Peyer's patch (tissue), 4 donors: Measurements from ENCODE around the gene SDF4. TPM values are rescaled to one million over a fixed set of nuclear protein-coding genes. Genes with fewer than 3 reads are reported as not detected.
"Not testable (repeated sequence)": the region's sequence is repeated elsewhere in the genome, so short reads cannot be mapped to it uniquely, and the experiment has no call there.

ENCODE experiments used
- DNase-seq, 3 donors: peaks; one replicate each; pipeline ENCODE4 v3.0.0-alpha.2; 2017 to 2019
- H3K27ac ChIP-seq, 4 donors: fragments of 200-600 bp; sonication (generic); one replicate each; pipeline ENCODE4 v1.5.1; 2016 to 2019
- H3K27me3 ChIP-seq, 2 donors: fragments of 200-600 bp; sonication (generic); one replicate each; pipeline ENCODE4 v1.5.1; 2019
- H3K36me3 ChIP-seq, 3 donors: fragments of 200-600 bp; sonication (generic); one replicate each; pipeline ENCODE4 v1.5.1; 2016 to 2019
- H3K4me1 ChIP-seq, 4 donors: fragments of 200-600 bp; sonication (generic); one replicate each; pipeline ENCODE4 v1.5.1; 2016 to 2019
- H3K4me3 ChIP-seq, 4 donors: fragments of 200-600 bp; sonication (generic); 1 replicate in 3 of 4; 2 replicates in 1 of 4; pipeline ENCODE4 v1.5.1; 2016 to 2019; ENCODE audit warnings: mild to moderate bottlenecking in 1 of 4
- H3K9me3 ChIP-seq, 4 donors: fragments of 200-600 bp; sonication (generic); one replicate each; pipeline ENCODE4 v1.5.1; 2016 to 2019; ENCODE audit warnings: mild to moderate bottlenecking in 1 of 4
- POLR2A ChIP-seq, 2 donors: fragments of 450-650 bp; IDR thresholded peaks; one replicate each; pipeline ENCODE4 v1.5.1; 2017; ENCODE audit warnings: antibody characterized with exemption in 2 of 2, mild to moderate bottlenecking in 2 of 2, moderate library complexity in 2 of 2
- total RNA-seq, 4 donors: library from RNA; depleted of rRNA; stranded (reverse); fragments of >200 nt; gene quantifications; one replicate each; pipeline ENCODE4 v1.1.0, GENCODE V29; 2016
- TF ChIP-seq, protein P1 (sequence below), 6 experiments: fragments of 450-650 bp in 4 of 6; fragments of 200-600 bp in 2 of 6; sonication (generic) in 1 of 6; IDR thresholded peaks; one replicate each; pipeline ENCODE4 v1.5.1; 2017 to 2019; ENCODE audit warnings: antibody characterized with exemption in 6 of 6, mild to moderate bottlenecking in 3 of 6, moderate library complexity in 1 of 6

The SDF4 gene
- total RNA-seq, 4 donors from 2014 or later = 88.3 to 280 (median 177) TPM

DNA sequence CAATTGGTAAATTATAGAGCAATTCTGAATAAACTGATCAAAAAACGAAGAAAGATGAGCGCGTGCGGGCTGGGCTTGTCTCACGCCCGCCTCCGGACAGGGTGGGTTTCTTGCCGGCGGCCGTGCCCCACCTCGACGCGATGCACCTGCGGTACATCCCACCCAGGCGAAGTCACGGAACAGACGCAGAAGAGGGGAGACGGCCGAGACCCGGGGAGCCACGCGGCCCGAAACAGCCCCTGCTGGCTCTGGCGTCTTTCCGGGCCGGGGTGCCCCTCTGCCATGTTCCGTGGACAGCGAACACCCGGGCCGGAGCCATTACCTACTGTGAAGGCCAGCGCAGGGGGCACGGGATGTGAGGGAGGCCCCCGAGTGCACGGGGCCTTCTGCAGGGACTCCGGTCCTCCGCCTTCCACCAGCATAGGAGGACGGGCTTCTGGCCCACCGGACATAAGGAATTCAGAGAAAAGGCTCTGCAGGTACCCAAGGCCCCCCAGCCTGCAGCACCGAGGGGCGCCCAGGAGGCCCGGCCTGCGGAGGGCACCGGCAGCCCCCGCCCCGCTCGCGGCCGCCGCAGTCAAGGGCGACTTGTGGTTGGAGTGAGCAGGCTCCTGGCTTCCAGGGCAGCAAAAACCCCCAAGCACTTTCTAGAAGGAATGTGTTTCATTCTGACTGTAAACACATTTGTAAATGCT lies 22.3 kb upstream of the SDF4 start:
- H3K27me3 ChIP-seq = no peaks in the 10 kb centered on the region
- H3K36me3 ChIP-seq = peaks cover 0 to 54% (median 0%) of the 10 kb centered on the region in 3 donors
- peaks cover 0 to 11% (median 5%) of the 10 kb centered on the region in 4 donors for H3K4me1 ChIP-seq
- H3K27ac ChIP-seq = no peak overlapping the region
- no peaks in the 10 kb centered on the region for H3K9me3 ChIP-seq
- H3K4me3 ChIP-seq = no peak overlapping the region
- no peak for DNase-seq
- TF ChIP-seq, protein P1, sequence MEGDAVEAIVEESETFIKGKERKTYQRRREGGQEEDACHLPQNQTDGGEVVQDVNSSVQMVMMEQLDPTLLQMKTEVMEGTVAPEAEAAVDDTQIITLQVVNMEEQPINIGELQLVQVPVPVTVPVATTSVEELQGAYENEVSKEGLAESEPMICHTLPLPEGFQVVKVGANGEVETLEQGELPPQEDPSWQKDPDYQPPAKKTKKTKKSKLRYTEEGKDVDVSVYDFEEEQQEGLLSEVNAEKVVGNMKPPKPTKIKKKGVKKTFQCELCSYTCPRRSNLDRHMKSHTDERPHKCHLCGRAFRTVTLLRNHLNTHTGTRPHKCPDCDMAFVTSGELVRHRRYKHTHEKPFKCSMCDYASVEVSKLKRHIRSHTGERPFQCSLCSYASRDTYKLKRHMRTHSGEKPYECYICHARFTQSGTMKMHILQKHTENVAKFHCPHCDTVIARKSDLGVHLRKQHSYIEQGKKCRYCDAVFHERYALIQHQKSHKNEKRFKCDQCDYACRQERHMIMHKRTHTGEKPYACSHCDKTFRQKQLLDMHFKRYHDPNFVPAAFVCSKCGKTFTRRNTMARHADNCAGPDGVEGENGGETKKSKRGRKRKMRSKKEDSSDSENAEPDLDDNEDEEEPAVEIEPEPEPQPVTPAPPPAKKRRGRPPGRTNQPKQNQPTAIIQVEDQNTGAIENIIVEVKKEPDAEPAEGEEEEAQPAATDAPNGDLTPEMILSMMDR (IDR thresholded peaks at IDR 0.05) = no peak
- TF ChIP-seq POLR2A (IDR thresholded peaks at IDR 0.05) = no peak

- H3K36me3 ChIP-seq = peaks cover 0 to 47% (median 0%) of the 10 kb centered on the region in 3 donors
- H3K27me3 ChIP-seq = no peaks in the 10 kb centered on the region
- no peaks in the 10 kb centered on the region for H3K9me3 ChIP-seq
- TF ChIP-seq POLR2A (IDR thresholded peaks at IDR 0.05) = no peak
- TF ChIP-seq, protein P1 (IDR thresholded peaks at IDR 0.05) = no peak
- peaks cover 0 to 11% (median 5%) of the 10 kb centered on the region in 4 donors for H3K4me1 ChIP-seq
- no peak for DNase-seq
- H3K27ac ChIP-seq = no peak overlapping the region
- no peak overlapping the region for H3K4me3 ChIP-seq
These were observed 21.5 kb upstream of the SDF4 start for GRCh38 chr1:1253314-1253713.

DNA sequence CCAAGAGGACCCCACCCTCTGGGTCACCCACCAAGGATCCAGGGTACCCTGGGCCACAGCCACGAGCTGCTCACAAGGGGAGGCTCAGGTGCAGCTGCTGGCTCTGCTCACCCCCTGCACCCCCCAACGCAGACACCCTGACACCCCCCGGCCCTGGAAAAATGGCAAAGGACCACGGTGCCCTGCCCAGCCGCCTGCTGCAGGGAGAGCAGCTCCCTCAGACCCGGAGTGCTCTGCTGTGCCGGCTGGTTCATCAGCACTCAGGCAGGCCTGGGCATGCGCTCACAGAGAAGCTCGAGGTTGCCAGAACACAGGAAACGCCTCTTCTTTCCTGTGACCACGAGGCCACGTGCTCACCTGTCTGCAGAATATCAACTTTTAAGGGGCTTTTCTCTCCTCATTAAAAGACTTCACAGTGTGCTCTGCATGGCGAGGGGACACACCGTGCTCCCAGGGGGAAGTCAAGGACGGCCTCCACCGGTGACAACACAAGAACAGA lies 19.0 kb upstream of the SDF4 start:
- TF ChIP-seq, protein P1 (IDR thresholded peaks at IDR 0.05) = no peak
- no peak for TF ChIP-seq POLR2A (IDR thresholded peaks at IDR 0.05)
- peaks cover 0 to 33% (median 0%) of the 10 kb centered on the region in 3 donors for H3K36me3 ChIP-seq

GRCh38 chr1:1248009-1248913 lies 16.5 kb upstream of the SDF4 start:
- not testable (repeated sequence) for H3K36me3 ChIP-seq, H3K27ac ChIP-seq, H3K4me3 ChIP-seq, H3K9me3 ChIP-seq, DNase-seq
- Histone ChIP-seq H3K27me3 (peaks cover 0 to 21% of the 10 kb centered on the region in 2 donors), H3K4me1 (peaks cover 0 to 16% (median 10%) of the 10 kb centered on the region in 4 donors)

More for the DNA sequence above, 19.0 kb upstream of the SDF4 start:
- Histone ChIP-seq H3K27ac (peak overlapping the region in 2 of 4 donors; percentile 16 to 48), H3K9me3 (no peaks in the 10 kb centered on the region), H3K4me1 (peaks cover 0 to 16% (median 10%) of the 10 kb centered on the region in 4 donors), H3K4me3 (no peak overlapping the region), H3K27me3 (peaks cover 0 to 15% of the 10 kb centered on the region in 2 donors)
- peak in 2 of 3 donors; percentile 68 to 75 for DNase-seq

- TF ChIP-seq, protein P1 (IDR thresholded peaks at IDR 0.05) = no peak
- no peak for TF ChIP-seq POLR2A (IDR thresholded peaks at IDR 0.05)
- Histone ChIP-seq H3K36me3 (peaks cover 0 to 2% (median 0%) of the 10 kb centered on the region in 3 donors), H3K4me1 (peaks cover 0 to 16% (median 10%) of the 10 kb centered on the region in 4 donors), H3K27ac (no peak overlapping the region), H3K9me3 (no peaks in the 10 kb centered on the region), H3K4me3 (no peak overlapping the region), H3K27me3 (peaks cover 0 to 21% of the 10 kb centered on the region in 2 donors)
- no peak for DNase-seq
These were observed 15.6 kb upstream of the SDF4 start for GRCh38 chr1:1247341-1247913.
